GM18511 (cell line): ENCODE measurements around the gene ZC3HAV1L.
"Not testable (repeated sequence)": the region's sequence is repeated elsewhere in the genome, so short reads cannot be mapped to it uniquely, and the experiment has no call there.

ENCODE experiments used
- ATAC-seq: cut with Tn5 transposase; IDR thresholded peaks from one replicate; pipeline ENCODE4 v1.9.1; 2021; ENCODE audit warnings: mild to moderate bottlenecking, moderate library complexity; ENCODE audit not compliant: unreplicated experiment

The ZC3HAV1L gene, protein sequence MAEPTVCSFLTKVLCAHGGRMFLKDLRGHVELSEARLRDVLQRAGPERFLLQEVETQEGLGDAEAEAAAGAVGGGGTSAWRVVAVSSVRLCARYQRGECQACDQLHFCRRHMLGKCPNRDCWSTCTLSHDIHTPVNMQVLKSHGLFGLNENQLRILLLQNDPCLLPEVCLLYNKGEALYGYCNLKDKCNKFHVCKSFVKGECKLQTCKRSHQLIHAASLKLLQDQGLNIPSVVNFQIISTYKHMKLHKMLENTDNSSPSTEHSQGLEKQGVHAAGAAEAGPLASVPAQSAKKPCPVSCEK

DNA sequence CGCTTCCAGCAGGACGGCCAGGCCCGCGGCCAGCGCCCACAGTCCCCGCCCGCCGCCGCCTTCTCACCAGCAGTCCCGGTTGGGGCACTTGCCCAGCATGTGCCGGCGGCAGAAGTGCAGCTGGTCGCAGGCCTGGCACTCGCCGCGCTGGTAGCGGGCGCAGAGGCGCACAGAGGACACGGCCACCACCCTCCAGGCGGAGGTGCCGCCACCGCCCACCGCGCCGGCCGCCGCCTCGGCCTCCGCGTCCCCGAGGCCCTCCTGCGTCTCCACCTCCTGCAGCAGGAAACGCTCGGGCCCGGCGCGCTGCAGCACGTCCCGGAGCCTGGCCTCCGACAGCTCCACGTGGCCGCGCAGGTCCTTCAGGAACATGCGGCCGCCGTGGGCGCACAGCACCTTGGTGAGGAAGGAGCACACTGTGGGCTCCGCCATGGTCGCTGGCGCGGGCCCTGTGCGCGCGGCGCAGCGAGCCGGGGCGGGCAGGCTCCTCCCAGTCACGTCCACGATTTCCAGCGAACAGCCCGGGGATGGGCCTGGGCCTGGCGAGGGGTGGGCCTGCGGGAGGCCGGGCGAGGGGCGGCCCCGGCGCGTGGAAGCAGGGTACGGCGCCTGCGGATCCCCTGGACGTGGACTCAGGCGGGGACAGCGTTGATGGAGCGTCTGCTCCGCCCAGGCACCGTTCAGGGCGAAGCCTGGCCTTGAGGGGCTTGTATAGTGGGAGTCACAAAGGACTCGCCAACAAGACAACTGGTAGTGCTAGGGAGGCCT lies at the start of gene ZC3HAV1L:
Gene ZC3HAV1L, minus strand, starts transcription at position 457 of the 768 bp plus-strand sequence. Its CDS starts 25 bp downstream, at position 432.
- ATAC-seq: peak; percentile 90

DNA sequence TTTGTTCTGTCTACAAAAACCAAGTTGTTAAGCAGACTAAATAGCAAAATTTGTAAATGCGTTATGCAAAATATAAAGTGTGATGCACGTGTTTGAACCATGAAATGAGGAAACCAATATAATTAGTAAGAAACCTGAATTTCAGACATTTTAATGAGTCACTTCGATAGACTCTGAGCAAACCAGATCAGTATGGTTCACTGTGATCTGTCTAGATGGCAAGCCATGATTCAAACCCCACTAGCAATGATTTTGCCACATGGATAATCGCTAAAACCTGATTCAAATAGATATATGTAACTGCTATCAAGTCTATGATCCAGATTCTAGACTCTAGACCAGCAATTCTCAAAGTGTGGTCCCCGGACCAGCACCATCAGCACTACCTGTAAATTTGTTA lies 48.9 kb upstream of the ZC3HAV1L start:
- no peak for ATAC-seq

DNA sequence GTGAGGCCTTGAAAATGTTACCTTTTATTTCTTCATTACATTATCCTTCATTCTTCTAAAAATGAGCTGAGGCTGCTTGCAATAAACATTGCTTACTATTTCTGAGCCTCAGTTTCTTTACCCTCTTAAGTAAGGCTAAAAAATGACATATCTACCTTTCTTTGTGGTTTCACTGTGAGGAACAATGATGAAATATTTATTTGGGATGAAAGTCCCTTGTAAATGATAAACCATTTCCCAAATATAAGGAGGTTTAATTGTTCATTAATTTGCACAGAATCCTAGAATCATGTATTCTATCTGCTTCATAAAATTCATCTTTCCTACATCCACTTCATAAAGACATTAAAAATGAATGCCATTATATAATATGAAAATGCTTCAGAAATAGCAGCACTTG lies 45.7 kb upstream of the ZC3HAV1L start:
- ATAC-seq: no peak

DNA sequence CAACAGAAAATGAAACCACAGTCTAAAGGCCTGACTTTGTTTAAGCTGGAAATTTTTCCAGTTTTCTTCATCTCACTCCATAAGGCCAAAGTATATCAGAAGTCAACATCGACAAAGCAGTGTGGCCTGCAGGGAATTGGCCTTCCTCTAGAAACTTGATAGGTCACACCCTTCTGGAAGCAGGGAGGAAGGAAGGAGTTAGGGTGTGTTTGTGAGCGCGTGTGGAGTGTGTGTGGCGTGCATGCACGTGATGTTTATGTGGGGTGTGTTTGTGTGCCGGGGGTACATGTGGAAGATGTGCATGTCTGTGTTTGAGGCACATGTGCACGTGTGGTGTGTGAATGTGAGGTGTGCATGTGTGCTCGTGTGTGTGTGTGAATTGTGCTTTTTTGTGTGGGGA lies 45.1 kb upstream of the ZC3HAV1L start:
- ATAC-seq: no peak

DNA sequence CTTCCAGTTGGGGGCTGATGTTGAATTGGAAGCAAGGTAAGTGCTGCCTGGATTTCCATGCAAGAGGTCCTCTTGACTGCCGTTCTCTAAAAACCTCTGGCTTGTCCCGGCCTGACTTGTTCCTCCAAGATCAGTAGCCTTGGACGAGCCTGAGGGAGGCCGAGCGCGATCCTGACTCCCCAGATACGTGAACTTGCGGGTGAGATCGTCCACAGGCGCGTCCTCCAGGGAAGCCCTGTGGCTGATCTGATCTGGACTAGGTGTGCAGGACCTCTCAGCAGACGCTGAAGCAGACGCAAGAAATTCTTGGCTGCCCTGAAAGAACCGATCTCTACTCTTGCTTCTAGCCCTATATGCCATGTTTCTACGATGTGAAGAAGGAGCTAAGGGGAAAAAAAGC lies 44.0 kb upstream of the ZC3HAV1L start:
- ATAC-seq: no peak

DNA sequence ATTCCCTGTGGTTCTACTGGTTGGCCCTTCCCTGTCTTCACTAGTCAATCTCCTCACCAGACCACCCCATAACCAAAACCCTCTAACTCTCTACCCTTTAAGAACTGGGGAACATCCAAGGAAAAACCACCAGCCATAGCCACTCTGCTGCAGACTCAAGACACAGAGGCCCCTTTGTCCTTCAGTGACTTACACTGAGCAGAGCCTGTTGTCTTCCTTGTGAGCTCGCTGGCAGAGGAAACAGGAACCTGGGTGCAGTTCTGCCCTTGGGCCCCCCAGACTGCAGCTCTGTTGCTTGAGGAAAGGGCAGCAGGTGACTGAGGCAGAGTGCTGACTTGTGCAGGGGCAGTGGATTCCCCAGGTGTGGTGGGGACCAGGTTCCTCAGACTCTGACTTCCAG lies 43.1 kb upstream of the ZC3HAV1L start:
- ATAC-seq: no peak

DNA sequence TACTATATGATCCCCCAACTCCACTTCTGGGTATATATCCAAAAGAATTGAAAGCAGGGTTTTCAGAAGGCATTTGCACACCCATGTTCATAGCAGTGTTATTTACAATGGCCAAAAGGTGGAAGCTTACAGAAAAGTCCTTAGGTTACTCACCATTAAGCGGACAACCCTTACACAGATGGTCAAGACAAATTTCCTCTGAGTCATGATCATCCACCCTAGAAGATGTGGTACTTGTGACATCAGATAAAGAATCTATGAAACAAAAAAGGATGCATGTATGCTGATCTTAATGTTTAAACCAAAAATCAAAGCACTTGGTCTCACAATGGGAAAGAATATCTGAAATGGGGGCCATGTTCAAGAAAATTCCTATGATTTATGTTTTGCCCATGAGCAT lies 42.6 kb upstream of the ZC3HAV1L start:
- ATAC-seq: no peak

DNA sequence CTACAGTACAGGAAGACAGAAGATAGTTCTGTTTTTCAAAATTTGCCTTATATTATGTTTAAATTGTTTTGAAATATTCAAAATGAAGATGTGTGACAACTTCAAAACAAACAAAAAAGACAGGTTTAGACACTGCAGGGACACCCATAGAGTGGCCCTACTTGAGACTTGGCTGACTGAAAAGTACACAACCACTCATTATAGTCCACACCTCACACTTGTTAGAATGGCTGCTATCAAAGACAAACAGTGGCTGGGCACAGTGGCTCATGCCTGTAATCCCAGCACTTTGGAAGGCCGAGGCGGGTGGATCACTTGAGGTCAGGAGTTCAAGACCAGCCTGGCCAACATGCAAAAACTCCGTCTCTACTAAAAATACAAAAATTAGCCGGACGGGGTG lies 41.9 kb upstream of the ZC3HAV1L start:
- not testable (repeated sequence) for ATAC-seq

DNA sequence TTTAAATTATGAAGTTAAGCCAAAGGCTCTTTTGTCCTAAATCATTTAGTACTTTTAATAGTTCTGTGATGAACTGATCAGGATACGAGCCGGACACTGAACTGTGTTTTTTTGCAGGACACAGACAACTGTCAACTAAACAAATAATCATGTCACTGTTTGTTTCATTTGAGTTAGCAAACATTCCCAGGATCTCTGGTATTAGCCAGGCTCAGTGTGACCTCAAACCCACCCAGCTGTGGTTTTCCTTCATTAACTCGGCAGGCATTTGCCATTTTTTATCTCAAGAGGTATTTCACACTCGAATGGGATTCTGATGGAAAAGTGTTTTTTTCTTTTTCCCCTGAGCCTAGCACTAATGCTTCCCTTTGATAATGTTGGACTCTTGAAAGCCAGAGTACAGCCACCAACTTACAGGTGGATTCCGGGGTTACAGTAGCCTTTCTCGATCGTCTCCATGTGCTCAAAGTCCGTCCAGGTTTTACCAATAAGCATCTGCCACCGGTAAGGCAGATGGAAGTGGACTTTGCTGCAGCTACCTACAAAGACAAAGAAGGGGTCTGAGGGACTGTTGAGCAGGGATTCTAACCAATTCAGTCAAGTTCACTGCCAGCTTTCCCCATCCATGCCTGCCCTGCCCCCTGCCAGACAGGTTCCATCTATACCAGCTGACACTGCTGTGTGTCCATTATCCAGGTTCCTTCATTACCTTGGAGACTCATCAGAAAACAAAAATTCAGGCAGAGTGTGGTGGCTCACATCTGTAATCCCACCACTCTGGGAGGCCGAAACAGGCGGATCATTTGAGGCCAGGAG lies 40.2 kb upstream of the ZC3HAV1L start:
- no peak for ATAC-seq

DNA sequence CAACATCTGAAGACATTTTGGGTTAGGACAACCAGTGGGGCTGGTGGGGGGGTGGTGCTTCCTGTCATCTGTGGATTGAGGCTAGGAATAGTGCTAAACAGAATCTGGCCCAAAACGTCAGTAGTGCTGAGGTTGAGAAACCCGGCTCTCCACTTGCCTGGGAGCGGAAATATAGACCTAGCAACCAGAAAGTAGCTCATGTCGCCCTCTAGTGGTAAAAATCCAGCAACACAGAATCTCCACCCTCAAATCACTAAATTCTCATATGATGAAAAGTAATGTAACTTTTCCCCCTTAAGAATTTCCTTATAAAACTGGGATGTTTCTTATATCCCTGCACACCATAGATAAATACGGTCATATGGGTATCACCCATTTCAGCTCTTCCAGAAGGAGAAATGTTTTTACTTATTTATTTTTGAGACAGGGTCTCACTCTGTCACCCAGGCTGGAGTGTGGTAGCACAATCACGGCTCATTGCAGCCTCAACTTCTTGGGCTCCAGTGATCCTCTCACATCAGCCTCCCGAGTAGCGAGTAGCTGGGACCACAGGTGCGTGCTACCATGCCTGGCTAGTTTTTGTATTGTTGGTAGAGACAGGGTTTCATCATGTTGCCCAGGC lies 39.3 kb upstream of the ZC3HAV1L start:
- peak; percentile 83 for ATAC-seq

DNA sequence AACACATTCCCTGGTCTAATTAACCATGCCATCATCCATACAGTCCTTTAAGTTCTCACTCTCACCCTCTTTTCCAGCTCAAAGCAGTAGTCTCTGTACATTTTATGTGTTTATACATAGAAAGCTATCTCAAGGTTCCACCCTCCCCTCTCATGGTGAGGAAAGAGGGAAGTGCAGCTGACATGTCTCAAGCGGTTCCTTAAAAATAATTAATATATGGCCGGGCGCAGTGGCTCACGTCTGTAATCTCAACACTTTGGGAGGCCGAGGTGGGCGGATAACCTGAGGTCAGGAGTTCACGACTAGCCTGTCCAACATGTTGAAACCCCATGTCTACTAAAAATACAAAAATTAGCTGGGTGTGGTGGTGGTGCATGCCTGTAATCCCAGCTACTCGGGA lies 37.0 kb upstream of the ZC3HAV1L start:
- no peak for ATAC-seq

DNA sequence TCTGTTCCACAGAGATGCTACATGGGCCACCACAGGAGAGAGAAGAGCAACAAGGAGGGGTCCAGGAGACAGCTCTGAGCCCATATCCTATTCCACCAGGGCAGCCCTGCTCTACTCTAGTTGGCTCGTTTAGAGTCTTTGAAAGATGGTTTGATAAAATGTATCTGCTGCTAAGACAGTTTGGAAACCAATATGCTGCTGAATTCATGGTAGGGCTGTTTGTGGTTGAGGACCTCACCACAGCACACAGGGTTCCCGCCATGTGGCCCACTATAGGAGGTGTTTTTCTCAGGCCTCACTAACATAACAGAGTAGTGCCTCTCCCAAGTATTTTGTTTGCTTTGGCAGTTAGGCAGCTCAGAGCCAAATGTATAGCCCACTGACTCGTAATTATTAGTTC lies 35.8 kb upstream of the ZC3HAV1L start:
- ATAC-seq: no peak

DNA sequence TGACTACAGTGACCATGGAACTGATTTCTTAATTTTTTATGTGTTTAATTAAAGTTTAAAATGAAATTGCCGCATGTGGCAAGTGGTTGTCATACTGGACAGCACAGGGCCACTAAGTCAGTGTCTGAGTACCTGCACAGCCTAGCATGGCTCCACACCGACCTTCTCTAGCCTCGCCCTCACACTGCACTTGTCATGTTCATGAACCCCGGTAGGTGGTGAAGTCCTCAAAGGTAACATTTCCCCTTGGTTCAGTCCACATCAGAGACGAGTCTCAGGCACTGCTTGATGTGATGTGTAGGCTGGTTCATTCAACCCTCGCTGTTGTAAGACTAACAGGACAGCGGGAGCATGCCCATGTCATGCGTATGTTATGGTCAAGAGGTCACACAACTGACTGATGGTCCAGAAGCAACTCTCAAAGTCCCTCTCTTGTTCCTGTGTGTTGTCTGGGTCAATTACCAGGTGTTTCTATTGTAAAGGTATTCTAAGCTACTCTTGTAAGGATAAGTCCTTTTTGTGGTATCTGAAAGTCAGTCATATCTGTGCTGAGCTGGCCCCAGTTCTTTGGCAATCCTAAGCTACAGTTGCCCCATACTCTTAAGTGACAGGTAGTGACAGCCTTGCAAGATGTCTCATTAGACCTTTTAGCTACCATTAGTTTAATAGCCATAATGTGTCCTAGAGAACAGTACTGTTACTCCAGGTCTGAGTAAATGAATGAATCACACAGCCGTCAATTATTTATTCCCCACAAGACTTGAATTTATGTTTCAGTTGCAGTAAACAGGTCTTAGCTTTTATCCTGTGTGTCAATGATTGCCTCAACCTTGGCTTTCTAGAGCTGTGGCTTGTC lies 32.9 kb upstream of the ZC3HAV1L start:
- no peak for ATAC-seq

DNA sequence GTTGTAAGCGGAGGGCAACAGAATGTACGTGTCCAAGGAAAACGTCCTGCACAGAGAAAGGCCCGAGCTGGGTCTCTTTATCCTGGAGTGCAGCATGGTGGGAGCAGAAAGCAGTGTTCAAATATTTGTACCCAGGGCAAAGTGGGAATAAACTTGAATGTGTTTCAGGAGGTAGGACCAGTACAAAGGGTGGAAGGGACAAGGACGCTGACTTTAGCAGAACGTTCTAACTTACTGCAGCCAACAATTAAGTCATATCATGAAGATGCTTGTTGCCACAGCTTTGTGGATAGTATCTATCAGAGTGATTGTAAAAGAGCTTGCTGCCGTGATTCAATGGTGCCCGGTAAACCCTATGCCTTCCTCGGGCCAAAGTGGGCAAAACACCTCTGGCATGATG lies 30.5 kb upstream of the ZC3HAV1L start:
- no peak for ATAC-seq

DNA sequence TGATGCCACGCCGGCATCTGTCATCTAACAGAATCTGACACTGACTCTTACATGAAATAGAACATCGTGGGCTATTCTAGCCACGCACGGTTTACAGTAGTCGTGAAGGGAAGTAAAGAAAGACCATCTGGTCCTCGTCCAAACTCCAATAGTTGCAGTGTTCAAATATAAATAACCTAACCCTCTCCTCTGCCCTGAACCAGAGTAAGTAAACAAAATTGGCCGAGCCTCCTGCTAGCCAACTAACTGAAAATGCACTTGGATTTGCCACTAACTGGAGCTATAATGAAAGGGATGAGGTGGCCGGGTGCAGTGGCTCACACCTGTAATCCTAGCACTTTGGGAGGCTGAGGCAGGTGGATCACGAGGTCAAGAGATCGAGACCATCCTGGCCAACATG lies 29.5 kb upstream of the ZC3HAV1L start:
- no peak for ATAC-seq

DNA sequence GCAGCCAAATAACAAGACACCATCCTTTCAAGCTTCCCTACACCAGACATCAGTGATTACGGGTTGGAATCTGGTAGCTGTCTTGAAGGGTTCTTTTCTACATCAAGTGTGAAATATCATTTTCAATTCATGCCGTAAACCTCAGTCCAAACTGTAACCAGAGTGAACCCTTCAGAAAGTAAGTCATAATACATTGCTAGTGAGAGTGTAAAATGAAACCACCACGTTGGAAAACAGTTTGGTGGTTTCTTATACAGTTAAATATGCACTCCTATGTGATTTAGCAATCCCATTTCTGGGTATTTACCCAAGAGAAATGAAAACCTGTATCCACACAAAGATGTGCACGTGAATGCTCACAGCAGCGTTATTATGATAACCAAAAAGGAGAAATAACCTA lies 25.6 kb upstream of the ZC3HAV1L start:
- no peak for ATAC-seq

DNA sequence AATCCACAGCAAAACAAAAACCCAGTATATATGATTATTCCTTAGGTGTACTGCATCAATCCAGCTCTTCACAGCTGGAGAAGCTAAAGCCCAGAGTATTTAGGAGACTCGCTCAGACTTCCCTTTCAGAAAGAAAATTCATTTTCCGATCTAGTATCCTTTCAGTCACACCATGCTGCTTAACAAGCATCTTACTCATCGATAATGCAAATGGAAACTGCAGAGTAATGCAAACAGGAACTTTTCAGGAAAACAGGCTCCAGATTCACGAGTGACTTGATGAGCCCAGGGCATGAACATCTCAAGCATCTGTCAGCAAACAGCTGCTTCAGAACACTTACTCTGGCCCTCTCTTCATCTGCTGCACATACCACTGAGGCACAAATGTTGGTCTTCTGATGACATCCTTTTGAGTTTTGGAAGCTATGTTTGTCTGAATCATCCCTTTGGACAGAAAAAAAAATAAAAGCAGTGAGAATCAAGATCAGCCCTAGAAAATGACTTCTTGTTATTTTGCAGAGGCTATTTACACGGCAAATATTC lies 24.9 kb upstream of the ZC3HAV1L start:
- ATAC-seq: no peak

DNA sequence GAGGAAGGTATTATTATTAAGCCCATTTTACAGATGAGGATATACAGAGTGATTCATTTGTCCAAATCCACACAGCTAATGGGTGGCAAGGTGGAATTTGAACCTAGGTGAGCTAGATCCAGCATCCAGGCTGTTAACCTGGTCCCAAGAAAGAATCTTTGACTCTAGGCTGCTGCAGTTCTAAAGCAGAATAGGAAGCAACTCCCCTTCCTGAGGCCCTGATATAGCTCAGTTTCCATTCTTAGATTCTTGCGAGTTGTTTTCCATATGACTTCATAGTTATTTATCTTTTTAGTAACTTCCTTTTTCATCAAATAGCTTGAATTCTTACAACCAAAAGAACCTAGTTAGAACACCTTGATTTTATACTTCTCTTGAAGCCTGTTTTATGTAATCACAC lies 24.1 kb upstream of the ZC3HAV1L start:
- no peak for ATAC-seq

DNA sequence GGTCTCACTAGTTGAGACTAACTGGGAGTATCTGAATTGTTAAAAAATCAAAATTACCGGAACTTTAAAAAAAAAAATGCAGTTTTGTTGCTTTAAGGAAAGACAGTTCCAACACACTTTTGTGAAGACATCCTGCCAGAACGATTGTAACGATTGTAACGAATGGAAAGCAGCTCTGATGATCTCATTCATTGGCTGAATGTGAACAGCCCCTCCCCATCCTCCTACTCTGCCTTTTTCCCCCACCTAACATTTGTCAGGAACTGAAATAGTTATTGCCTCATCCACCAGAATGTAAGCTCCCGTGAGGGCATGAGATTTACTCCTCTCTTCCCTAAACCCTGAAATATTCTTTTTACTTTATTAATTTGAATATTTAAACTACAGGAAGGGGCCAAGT lies 23.1 kb upstream of the ZC3HAV1L start:
- ATAC-seq: no peak

DNA sequence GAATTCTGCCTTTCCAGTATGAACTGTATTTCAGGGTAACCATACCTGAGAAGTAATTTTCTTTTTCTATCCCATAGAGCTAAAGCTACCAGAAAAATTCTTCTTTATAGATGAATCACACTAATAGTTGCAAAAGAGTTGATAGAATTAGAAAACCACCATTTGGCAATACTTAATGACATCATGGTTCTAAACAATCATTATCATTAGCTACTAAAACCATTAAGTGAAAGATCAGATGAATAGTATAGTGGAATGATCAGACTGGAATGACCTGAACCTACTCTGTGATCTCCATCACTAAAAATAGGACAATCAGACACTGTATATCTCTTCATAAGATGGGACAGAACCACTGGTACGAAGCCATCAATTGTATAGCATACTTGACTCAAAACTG lies 19.8 kb upstream of the ZC3HAV1L start:
- ATAC-seq: no peak
